Esophagus squamous epithelium (tissue), 5 donors: ENCODE measurements around the gene AMPH. TPM values are rescaled to one million over a fixed set of nuclear protein-coding genes. Genes with fewer than 3 reads are reported as not detected.

Experiments
- DNase-seq: peaks from one replicate; lab custom pipeline; 2025; lab: John Stamatoyannopoulos, UW
- H3K27ac ChIP-seq, 4 donors: fragments of 200-600 bp; sonication (generic); one replicate each; pipeline ENCODE4 v1.5.1; 2016 to 2019; ENCODE audit warnings: mild to moderate bottlenecking in 1 of 4
- H3K27me3 ChIP-seq, 4 donors: fragments of 200-600 bp; sonication (generic); 1 replicate in 3 of 4; 2 replicates in 1 of 4; pipeline versions ENCODE4 v1.5.1 to v1.6.0; 2017 to 2021; ENCODE audit warnings: antibody characterized with exemption in 1 of 4
- H3K36me3 ChIP-seq, 3 donors: fragments of 200-600 bp; sonication (generic); one replicate each; pipeline ENCODE4 v1.5.1; 2016 to 2019
- H3K4me1 ChIP-seq, 3 donors: fragments of 200-600 bp; sonication (generic); one replicate each; pipeline ENCODE4 v1.5.1; 2017 to 2019
- H3K4me3 ChIP-seq, 4 donors: fragments of 200-600 bp; sonication (generic); 1 replicate in 3 of 4; 2 replicates in 1 of 4; pipeline ENCODE4 v1.5.1; 2016 to 2019; ENCODE audit warnings: mild to moderate bottlenecking in 2 of 4, moderate library complexity in 1 of 4
- H3K9me3 ChIP-seq, 3 donors: fragments of 200-600 bp; sonication (generic); one replicate each; pipeline ENCODE4 v1.5.1; 2016 to 2019
- POLR2A ChIP-seq, 4 donors: fragments of 450-650 bp; IDR thresholded peaks; one replicate each; pipeline ENCODE4 v1.6.1; 2017; ENCODE audit warnings: antibody characterized with exemption in 4 of 4, mild to moderate bottlenecking in 4 of 4, moderate library complexity in 3 of 4
- WGBS, 2 donors: methylation state at CpG; one replicate each; pipeline ENCODE4 v1.1.5; 2018; 5-methylcytosine and 5-hydroxymethylcytosine counted together
- intact Hi-C: fragments of 100-400 bp; cut with DNase I; formaldehyde crosslinking; loops from one replicate; pipeline ENCODE4 v1.15.0; 2022
- total RNA-seq, 4 donors: library from RNA; depleted of rRNA; stranded (reverse); fragments of >200 nt; gene quantifications; one replicate each; pipeline ENCODE4 v1.1.0, GENCODE V29; 2016
- TF ChIP-seq, protein P1 (sequence below), 6 experiments: fragments of 450-650 bp in 4 of 6; fragments of 200-600 bp in 2 of 6; sonication (generic) in 2 of 6; IDR thresholded peaks; one replicate each; pipeline ENCODE4 v1.5.1; 2016 to 2019; ENCODE audit warnings: antibody characterized with exemption in 6 of 6, mild to moderate bottlenecking in 4 of 6, moderate library complexity in 4 of 6
- donor health status: DM: yes; HTN: yes; CAD: no.

Gene AMPH
- total RNA-seq, 4 donors from 2014 or later, result 0.18 to 2.3 (median 1.7) TPM; not detected in 1

GRCh38 chr7:38674513-38674912, 43.3 kb upstream of the AMPH start:
- Histone ChIP-seq H3K4me1 (no peaks in the 10 kb centered on the region), H3K4me3 (no peak overlapping the region), H3K27ac (no peak overlapping the region), H3K27me3 (no peaks in the 10 kb centered on the region), H3K9me3 (no peaks in the 10 kb centered on the region), H3K36me3 (no peaks in the 10 kb centered on the region)
- DNase-seq, result no peak
- no peak for TF ChIP-seq POLR2A (IDR thresholded peaks at IDR 0.05)
- TF ChIP-seq, protein P1, sequence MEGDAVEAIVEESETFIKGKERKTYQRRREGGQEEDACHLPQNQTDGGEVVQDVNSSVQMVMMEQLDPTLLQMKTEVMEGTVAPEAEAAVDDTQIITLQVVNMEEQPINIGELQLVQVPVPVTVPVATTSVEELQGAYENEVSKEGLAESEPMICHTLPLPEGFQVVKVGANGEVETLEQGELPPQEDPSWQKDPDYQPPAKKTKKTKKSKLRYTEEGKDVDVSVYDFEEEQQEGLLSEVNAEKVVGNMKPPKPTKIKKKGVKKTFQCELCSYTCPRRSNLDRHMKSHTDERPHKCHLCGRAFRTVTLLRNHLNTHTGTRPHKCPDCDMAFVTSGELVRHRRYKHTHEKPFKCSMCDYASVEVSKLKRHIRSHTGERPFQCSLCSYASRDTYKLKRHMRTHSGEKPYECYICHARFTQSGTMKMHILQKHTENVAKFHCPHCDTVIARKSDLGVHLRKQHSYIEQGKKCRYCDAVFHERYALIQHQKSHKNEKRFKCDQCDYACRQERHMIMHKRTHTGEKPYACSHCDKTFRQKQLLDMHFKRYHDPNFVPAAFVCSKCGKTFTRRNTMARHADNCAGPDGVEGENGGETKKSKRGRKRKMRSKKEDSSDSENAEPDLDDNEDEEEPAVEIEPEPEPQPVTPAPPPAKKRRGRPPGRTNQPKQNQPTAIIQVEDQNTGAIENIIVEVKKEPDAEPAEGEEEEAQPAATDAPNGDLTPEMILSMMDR (IDR thresholded peaks at IDR 0.05), result no peak
- intact Hi-C loops, result no loop called here
- 32 to 41% methylated on average over 1 of the region's 1 CpG for WGBS, 2 donors

DNA sequence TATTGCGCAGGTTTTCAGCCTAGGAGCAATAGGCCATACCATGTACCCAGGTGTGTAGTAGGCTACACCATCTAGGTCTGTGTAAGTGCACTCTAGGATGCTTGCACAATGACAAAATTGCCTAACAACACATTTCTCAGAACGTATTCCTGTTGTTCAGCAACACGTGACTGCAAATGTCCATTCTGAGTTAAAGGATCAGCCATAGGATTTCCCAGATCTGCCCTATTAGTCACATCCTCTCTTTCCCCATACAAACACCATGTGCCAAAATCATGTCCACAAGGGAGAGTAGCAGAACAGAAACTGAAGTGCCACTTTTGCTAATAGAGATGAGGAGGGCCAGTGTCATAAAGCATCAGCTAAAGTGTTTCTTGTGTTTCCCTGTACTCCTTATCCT, 42.6 kb upstream of the AMPH start:
- intact Hi-C loops, result no loop called here
- H3K27ac ChIP-seq, result peak overlapping the region in 1 of 4 donors; percentile 31

GRCh38 chr7:38671911-38672905, 41.0 kb upstream of the AMPH start:
- WGBS, 2 donors, result 61 to 73% methylated on average over 10 to 12 of the region's 12 CpGs
- TF ChIP-seq, protein P1 (IDR thresholded peaks at IDR 0.05), result no peak
- TF ChIP-seq POLR2A (IDR thresholded peaks at IDR 0.05), result no peak
- H3K27me3 ChIP-seq, result no peaks in the 10 kb centered on the region

More for the DNA sequence above, 42.6 kb upstream of the AMPH start:
- no peaks in the 10 kb centered on the region for H3K27me3 ChIP-seq
- TF ChIP-seq POLR2A (IDR thresholded peaks at IDR 0.05), result no peak
- TF ChIP-seq, protein P1 (IDR thresholded peaks at IDR 0.05), result no peak
- DNase-seq, result no peak
- no peaks in the 10 kb centered on the region for H3K9me3 ChIP-seq
- no peaks in the 10 kb centered on the region for H3K4me1 ChIP-seq
- H3K36me3 ChIP-seq, result no peaks in the 10 kb centered on the region
- WGBS, 2 donors, result 55 to 64% methylated on average over 3 of the region's 3 CpGs
- no peak overlapping the region for H3K4me3 ChIP-seq

DNA sequence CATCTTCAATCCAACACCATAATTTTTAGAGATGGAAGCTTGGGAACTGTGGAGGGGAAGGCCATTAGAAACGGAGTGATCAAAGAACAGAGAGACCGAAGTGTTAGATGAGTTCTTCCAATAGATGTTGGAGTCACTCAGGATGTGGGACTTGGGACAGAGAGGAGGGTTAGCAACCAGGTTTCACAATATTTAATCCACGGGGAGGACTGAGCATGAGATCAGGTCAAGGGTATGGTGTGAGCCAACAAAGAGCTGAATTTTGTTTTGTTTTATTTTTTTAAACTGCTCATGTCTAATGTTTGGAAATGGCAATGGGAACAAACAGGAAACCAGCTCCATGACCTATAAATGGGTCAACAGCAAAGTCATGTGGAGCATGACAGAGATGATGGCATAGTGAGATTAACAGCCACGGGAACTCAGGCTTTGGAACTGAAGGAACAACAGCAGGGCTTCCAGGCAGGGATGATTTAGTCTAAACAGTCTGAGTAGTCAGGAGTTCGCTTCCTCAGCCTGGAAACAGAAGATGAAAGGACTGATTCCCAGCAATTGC, 38.9 kb upstream of the AMPH start:
- Histone ChIP-seq H3K27ac (peak overlapping the region in 1 of 4 donors; percentile 29), H3K4me3 (no peak overlapping the region), H3K4me1 (no peaks in the 10 kb centered on the region), H3K36me3 (no peaks in the 10 kb centered on the region), H3K27me3 (no peaks in the 10 kb centered on the region), H3K9me3 (no peaks in the 10 kb centered on the region)
- TF ChIP-seq, protein P1 (IDR thresholded peaks at IDR 0.05), result no peak
- TF ChIP-seq POLR2A (IDR thresholded peaks at IDR 0.05), result no peak
- WGBS, 2 donors, result 58 to 65% methylated on average over 5 of the region's 5 CpGs
- no peak for DNase-seq
- intact Hi-C loops, result no loop called here

More at GRCh38 chr7:38671911-38672905, 41.0 kb upstream of the AMPH start:
- no peaks in the 10 kb centered on the region for H3K9me3 ChIP-seq
- no peaks in the 10 kb centered on the region for H3K4me1 ChIP-seq
- H3K27ac ChIP-seq, result no peak overlapping the region
- no peak for DNase-seq
- H3K36me3 ChIP-seq, result no peaks in the 10 kb centered on the region
- intact Hi-C loops, result no loop called here
- H3K4me3 ChIP-seq, result no peak overlapping the region

GRCh38 chr7:38664972-38665371, 33.8 kb upstream of the AMPH start:
- Histone ChIP-seq H3K27me3 (no peaks in the 10 kb centered on the region), H3K4me1 (no peaks in the 10 kb centered on the region), H3K36me3 (no peaks in the 10 kb centered on the region), H3K9me3 (no peaks in the 10 kb centered on the region), H3K4me3 (no peak overlapping the region), H3K27ac (no peak overlapping the region)
- no peak for DNase-seq
- 85 to 87% methylated on average over 7 of the region's 7 CpGs for WGBS, 2 donors
- TF ChIP-seq, protein P1 (IDR thresholded peaks at IDR 0.05), result no peak
- TF ChIP-seq POLR2A (IDR thresholded peaks at IDR 0.05), result no peak
- intact Hi-C loops, result no loop called here
